ENCODE results near the gene PROK1. TPM values are rescaled to one million over a fixed set of nuclear protein-coding genes. Genes with fewer than 3 reads are reported as not detected.

PROK1 gene
- total and polyA plus RNA-seq, 9 donors = not detected

DNA sequence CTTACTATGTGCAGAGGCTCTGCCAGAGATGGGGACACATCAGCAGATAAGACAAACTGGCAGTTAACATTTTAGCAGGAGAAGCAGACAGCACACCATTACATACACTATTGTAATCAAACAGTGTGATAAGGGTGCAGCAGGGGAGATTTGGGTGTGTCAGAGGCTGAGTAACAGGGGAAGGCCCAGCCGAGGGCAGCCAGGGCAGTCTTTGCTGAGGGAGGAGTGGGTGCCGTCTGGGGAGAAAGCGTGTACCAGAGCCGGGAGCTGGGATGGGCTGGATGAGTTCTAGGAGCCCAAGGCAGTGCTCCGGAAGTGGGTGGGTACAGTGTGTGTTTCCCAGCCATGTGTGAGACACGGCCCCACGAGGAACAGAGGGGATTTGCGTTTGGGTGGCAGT lies 36.8 kb downstream of the PROK1 start:
- WGBS (ENCODE audit: insufficient coverage) = 43% methylated on average over 5 of the region's 8 CpGs

DNA sequence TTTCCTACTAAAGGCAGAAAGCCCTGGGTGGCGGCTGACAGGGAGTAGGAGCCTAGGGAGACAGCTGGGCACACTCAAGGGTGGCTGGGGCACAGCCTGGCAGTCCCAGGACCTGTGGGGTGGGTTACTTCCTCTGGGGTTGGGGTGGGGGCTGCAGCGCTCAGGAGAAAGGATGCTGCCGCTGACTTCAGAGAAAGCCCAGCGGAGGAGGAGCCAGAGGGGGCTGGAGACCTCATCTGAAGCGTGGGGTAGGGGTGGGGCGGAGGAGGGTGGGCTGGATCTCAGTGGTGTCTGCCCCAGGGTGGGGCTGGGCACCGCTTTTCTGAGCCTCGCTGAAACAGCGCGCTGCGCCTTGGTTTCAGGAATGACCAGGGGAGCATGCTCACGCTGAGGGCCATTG lies 37.2 kb downstream of the PROK1 start:
- H3K4me3 ChIP-seq (ENCODE audit: low read length) = no peak overlapping the region
- H3K9me3 ChIP-seq (replicated peaks; ENCODE audit: control insufficient read depth, low read depth, low read length) = no peaks in the 10 kb centered on the region
- H3K27me3 ChIP-seq (ENCODE audit: control insufficient read depth, insufficient read depth, low read length) = peaks cover 2% of the 10 kb centered on the region
- no peak overlapping the region for H3K27ac ChIP-seq (ENCODE audit: low read length)
- no peaks in the 10 kb centered on the region for H3K36me3 ChIP-seq (ENCODE audit: control insufficient read depth, insufficient read depth, low read length)
- no peaks in the 10 kb centered on the region for H3K4me1 ChIP-seq (ENCODE audit: control insufficient read depth, insufficient read depth, low read length)
- 55% methylated on average over 12 of the region's 12 CpGs for WGBS (ENCODE audit: insufficient coverage)
- DNase-seq = no peak

More for the DNA sequence above, 36.8 kb downstream of the PROK1 start:
- no peaks in the 10 kb centered on the region for H3K4me1 ChIP-seq (ENCODE audit: control insufficient read depth, insufficient read depth, low read length)
- no peak overlapping the region for H3K27ac ChIP-seq (ENCODE audit: low read length)
- H3K4me3 ChIP-seq (ENCODE audit: low read length) = no peak overlapping the region
- no peak for DNase-seq
- H3K36me3 ChIP-seq (ENCODE audit: control insufficient read depth, insufficient read depth, low read length) = no peaks in the 10 kb centered on the region
- peaks cover 6% of the 10 kb centered on the region for H3K27me3 ChIP-seq (ENCODE audit: control insufficient read depth, insufficient read depth, low read length)
- H3K9me3 ChIP-seq (replicated peaks; ENCODE audit: control insufficient read depth, low read depth, low read length) = no peaks in the 10 kb centered on the region

DNA sequence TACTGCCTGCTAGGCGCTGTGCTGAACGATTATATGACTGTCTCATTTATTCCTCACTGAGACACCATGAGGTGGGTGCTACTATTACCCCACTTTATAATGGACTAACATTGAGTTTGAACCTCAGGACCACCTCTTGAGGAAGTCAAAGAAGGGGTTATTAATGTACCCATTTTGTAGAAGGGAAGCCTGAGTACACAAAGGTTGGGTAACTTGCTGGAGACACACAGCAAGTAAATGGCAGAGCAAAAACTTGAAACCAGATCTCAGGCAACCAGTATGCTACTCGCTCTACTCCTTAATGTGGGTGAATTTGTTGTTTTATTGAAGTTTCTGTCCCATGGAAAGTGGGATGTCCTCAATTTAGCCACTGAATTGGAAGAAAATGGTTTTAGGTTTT lies 37.9 kb downstream of the PROK1 start:
- H3K27ac ChIP-seq (ENCODE audit: low read length) = no peak overlapping the region
- no peaks in the 10 kb centered on the region for H3K27me3 ChIP-seq (ENCODE audit: control insufficient read depth, insufficient read depth, low read length)
- no peaks in the 10 kb centered on the region for H3K4me1 ChIP-seq (ENCODE audit: control insufficient read depth, insufficient read depth, low read length)
- no peak for DNase-seq
- H3K36me3 ChIP-seq (ENCODE audit: control insufficient read depth, insufficient read depth, low read length) = no peaks in the 10 kb centered on the region
- H3K9me3 ChIP-seq (replicated peaks; ENCODE audit: control insufficient read depth, low read depth, low read length) = no peaks in the 10 kb centered on the region
- no CpG with 5 or more reads among the region's 3 CpGs for WGBS (ENCODE audit: insufficient coverage)
- no peak overlapping the region for H3K4me3 ChIP-seq (ENCODE audit: low read length)

DNA sequence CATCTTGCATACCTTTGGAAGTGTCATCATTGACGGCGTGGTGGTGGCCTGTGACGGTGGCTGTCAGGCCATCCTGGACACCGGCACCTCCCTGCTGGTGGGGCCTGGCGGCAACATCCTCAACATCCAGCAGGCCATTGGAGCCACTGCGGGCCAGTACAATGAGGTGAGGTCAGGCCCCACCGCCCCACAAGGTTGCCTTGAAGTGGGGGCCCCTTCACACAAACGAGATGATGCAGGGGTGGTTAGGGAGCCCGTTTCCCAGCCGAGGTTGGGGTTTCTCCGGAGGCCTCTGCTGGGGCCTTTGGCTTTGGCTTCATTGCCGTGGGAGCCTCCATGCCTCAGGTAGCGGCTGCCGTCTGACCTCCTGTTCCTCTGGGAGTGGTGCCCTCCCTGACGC lies 38.5 kb downstream of the PROK1 start:
- no peaks in the 10 kb centered on the region for H3K27me3 ChIP-seq (ENCODE audit: control insufficient read depth, insufficient read depth, low read length)
- H3K4me3 ChIP-seq (ENCODE audit: low read length) = no peak overlapping the region
- H3K36me3 ChIP-seq (ENCODE audit: control insufficient read depth, insufficient read depth, low read length) = no peaks in the 10 kb centered on the region
- WGBS (ENCODE audit: insufficient coverage) = 88% methylated on average over 13 of the region's 15 CpGs
- H3K27ac ChIP-seq (ENCODE audit: low read length) = no peak overlapping the region
- no peaks in the 10 kb centered on the region for H3K4me1 ChIP-seq (ENCODE audit: control insufficient read depth, insufficient read depth, low read length)
- H3K9me3 ChIP-seq (replicated peaks; ENCODE audit: control insufficient read depth, low read depth, low read length) = no peaks in the 10 kb centered on the region
- no peak for DNase-seq

DNA sequence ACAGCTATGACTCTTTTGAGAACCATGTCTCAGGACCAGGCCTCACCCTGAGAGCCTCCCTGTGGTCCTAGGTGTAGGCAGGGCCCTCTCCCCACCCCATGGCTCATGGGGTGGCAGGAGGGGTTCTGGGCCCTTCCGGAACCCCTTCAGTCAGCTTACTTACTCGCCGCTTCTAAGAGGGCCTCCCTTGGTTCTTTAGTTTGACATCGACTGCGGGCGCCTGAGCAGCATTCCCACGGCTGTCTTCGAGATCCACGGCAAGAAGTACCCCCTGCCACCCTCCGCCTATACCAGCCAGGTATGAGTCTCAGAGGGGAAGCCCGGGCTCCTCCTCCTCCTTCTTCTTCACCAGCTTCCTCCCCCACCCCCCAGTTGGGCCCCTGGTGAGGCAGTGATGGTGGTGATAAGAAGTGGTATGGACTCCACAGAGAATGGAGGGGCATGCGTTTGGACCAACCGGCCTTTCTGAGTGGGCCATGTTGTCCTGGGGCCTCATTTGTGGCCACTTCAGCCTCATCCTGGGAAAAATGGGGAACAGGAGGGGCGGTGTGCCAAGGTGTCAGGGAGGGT lies 39.1 kb downstream of the PROK1 start:
- H3K4me3 ChIP-seq (ENCODE audit: low read length) = no peak overlapping the region
- no peak for DNase-seq
- H3K27me3 ChIP-seq (ENCODE audit: control insufficient read depth, insufficient read depth, low read length) = no peaks in the 10 kb centered on the region
- 77% methylated on average over 12 of the region's 14 CpGs for WGBS (ENCODE audit: insufficient coverage)
- H3K9me3 ChIP-seq (replicated peaks; ENCODE audit: control insufficient read depth, low read depth, low read length) = no peaks in the 10 kb centered on the region
- no peaks in the 10 kb centered on the region for H3K4me1 ChIP-seq (ENCODE audit: control insufficient read depth, insufficient read depth, low read length)
- no peak overlapping the region for H3K27ac ChIP-seq (ENCODE audit: low read length)
- H3K36me3 ChIP-seq (ENCODE audit: control insufficient read depth, insufficient read depth, low read length) = no peaks in the 10 kb centered on the region

DNA sequence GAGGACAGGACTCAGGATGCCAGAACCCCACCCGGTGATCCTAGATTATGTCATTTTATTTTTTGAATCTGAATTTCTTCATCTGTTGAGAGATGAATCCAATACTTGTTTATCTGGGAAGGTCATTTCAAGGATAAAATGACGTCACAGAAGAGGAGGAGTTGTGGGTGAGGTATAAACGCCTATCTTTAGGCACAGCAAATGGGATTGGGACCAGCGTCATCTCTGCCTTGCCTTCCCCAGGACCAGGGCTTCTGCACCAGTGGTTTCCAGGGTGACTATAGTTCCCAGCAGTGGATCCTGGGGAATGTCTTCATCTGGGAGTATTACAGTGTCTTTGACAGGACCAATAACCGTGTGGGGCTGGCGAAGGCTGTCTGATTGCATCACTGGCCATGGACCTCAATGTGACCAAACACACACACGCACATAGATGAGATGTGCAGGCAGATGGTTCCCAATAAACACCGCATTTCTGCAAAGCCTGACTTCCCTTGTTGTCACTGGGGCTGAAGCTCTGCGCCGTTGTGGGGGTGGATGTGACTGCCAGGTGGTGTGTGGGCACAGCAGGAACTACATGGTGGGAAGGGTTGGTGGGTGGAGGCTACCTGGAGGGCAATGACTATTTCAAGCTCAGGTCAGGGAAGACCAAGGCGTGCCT lies 40.0 kb downstream of the PROK1 start:
- no peak for DNase-seq
- H3K36me3 ChIP-seq (ENCODE audit: control insufficient read depth, insufficient read depth, low read length) = no peaks in the 10 kb centered on the region
- no peaks in the 10 kb centered on the region for H3K9me3 ChIP-seq (replicated peaks; ENCODE audit: control insufficient read depth, low read depth, low read length)
- H3K4me1 ChIP-seq (ENCODE audit: control insufficient read depth, insufficient read depth, low read length) = no peaks in the 10 kb centered on the region
- no peak overlapping the region for H3K4me3 ChIP-seq (ENCODE audit: low read length)
- WGBS (ENCODE audit: insufficient coverage) = 61% methylated on average over 11 of the region's 11 CpGs
- no peaks in the 10 kb centered on the region for H3K27me3 ChIP-seq (ENCODE audit: control insufficient read depth, insufficient read depth, low read length)
- H3K27ac ChIP-seq (ENCODE audit: low read length) = no peak overlapping the region

DNA sequence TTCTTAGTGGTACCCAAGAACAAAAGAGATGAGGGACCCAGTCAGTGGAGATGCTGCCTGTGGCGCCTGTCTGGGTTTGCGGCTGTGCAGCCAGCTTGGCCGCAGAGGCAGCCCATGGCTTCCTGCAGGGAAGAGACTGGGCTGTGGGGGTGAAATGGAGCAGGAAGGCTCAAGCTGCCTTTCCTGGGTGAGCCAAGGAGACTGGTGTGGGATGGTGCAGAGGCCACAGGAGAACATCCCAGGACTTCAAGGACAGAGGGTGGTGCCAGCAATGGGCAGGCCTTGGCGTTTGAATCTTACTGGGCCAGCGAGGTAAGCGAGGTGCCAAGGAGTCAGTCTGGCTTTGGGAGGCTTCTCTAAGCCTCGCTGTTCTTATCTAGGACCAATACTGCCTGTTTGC lies 41.6 kb downstream of the PROK1 start:
- H3K9me3 ChIP-seq (replicated peaks; ENCODE audit: control insufficient read depth, low read depth, low read length) = no peaks in the 10 kb centered on the region
- WGBS (ENCODE audit: insufficient coverage) = 73% methylated on average over 6 of the region's 7 CpGs
- H3K36me3 ChIP-seq (ENCODE audit: control insufficient read depth, insufficient read depth, low read length) = no peaks in the 10 kb centered on the region
- no peaks in the 10 kb centered on the region for H3K27me3 ChIP-seq (ENCODE audit: control insufficient read depth, insufficient read depth, low read length)
- H3K27ac ChIP-seq (ENCODE audit: low read length) = no peak overlapping the region
- H3K4me3 ChIP-seq (ENCODE audit: low read length) = no peak overlapping the region
- no peaks in the 10 kb centered on the region for H3K4me1 ChIP-seq (ENCODE audit: control insufficient read depth, insufficient read depth, low read length)
- DNase-seq = no peak

DNA sequence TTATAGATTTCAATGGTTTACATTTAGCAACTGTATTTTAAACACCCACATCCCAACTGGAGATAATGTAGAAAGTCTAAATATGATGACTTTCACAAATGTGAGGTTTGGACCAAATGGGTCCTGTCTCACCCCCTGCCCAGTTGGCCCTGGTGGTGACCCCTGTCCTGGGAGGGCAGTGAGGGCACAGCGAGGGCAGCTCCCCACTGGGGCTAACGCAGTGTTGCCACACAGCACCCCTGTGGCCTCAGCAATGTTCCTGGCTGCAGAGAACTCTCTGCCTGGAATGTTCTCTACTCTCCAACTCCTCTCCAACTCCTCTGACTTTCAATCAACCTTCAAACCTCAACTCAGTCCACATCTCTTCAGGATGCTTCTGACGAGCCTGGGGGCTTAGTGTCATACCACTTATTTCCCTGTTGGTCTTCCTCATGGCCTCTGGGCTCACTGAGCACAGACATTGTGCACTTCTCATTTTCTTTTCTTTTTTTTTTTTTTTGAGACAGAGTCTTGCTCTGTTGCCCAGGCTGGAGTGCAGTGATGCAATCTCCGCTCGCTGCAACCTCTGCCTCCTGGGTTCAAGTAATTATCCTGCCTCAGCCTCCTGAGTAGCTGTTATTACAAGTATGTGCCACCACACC lies 42.2 kb downstream of the PROK1 start:
- DNase-seq = no peak
- H3K9me3 ChIP-seq (replicated peaks; ENCODE audit: control insufficient read depth, low read depth, low read length) = no peaks in the 10 kb centered on the region
- H3K27ac ChIP-seq (ENCODE audit: low read length) = no peak overlapping the region
- H3K36me3 ChIP-seq (ENCODE audit: control insufficient read depth, insufficient read depth, low read length) = no peaks in the 10 kb centered on the region
- WGBS (ENCODE audit: insufficient coverage) = 38% methylated on average over 1 of the region's 5 CpGs
- no peak overlapping the region for H3K4me3 ChIP-seq (ENCODE audit: low read length)
- no peaks in the 10 kb centered on the region for H3K4me1 ChIP-seq (ENCODE audit: control insufficient read depth, insufficient read depth, low read length)
- no peaks in the 10 kb centered on the region for H3K27me3 ChIP-seq (ENCODE audit: control insufficient read depth, insufficient read depth, low read length)

DNA sequence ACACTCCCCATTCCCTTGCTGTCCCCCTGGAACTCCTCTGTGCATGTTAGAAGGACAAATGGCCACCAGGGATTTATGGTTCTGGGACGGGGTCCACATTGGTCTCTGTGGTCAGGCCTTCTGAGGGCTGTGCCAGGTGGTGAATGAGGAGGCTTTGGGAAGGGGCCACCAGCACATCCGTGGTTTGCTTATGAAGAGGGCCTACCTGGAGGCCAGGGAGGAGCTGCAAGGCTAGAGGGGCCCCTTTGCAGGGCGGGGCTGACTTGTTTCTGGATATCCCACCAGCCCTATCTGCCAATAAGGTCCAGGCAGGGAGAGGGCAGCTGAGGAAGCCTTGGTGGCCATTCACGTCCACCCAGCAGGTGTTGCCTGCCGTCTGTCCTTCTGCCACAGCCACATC lies 43.1 kb downstream of the PROK1 start:
- no peak overlapping the region for H3K4me3 ChIP-seq (ENCODE audit: low read length)
- 54% methylated on average over 4 of the region's 5 CpGs for WGBS (ENCODE audit: insufficient coverage)

DNA sequence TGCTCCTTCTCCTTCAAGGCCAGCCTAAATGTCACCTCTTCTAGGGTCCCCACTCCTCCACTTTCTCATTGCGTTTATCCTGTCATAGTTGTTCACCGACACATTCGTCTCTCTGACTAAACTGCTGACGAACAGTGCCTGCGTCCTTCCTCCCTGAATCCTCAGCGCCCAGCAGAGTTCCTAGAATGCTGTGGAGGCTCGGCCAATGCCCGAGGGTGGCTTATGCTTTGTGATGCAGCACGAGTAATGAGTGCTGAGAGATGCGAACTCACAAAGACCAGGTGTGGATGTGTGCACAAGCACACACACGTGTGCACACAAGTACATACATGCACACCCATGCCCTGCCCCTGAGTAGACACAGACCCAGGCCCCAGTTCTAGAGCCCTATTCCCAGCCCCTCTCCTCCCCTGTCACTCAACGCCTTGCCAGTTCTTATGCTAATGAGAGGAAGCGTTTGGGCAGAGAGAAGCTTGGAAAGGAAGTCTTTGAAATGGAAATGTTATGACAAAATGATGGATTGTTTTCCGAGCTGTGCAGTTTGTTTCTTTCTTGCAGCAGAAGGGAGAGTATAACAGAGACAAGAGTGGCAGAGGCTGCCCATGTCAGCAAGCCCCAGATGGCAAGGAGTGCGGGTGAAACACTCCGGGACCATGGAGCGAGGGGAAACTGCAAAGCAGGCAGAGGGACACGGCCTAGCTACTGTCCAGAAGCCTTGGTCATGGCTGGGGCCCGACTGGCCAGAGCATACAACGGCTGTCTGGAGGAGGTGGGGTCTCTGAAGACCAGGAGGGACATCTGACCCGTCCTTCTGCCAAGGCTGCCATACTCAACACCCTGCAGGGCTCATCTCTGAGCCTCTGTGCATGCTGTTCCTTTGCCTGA lies 43.8 kb downstream of the PROK1 start:
- Histone ChIP-seq H3K36me3 (ENCODE audit: control insufficient read depth, insufficient read depth, low read length) (no peaks in the 10 kb centered on the region), H3K4me3 (ENCODE audit: low read length) (no peak overlapping the region), H3K27ac (ENCODE audit: low read length) (no peak overlapping the region), H3K27me3 (ENCODE audit: control insufficient read depth, insufficient read depth, low read length) (no peaks in the 10 kb centered on the region), H3K4me1 (ENCODE audit: control insufficient read depth, insufficient read depth, low read length) (no peaks in the 10 kb centered on the region), H3K9me3 (replicated peaks; ENCODE audit: control insufficient read depth, low read depth, low read length) (no peaks in the 10 kb centered on the region)
- 57% methylated on average over 10 of the region's 21 CpGs for WGBS (ENCODE audit: insufficient coverage)
- DNase-seq = no peak

More for the DNA sequence above, 43.1 kb downstream of the PROK1 start:
- no peak for DNase-seq
- Histone ChIP-seq H3K4me1 (ENCODE audit: control insufficient read depth, insufficient read depth, low read length) (no peaks in the 10 kb centered on the region), H3K27me3 (ENCODE audit: control insufficient read depth, insufficient read depth, low read length) (no peaks in the 10 kb centered on the region), H3K36me3 (ENCODE audit: control insufficient read depth, insufficient read depth, low read length) (no peaks in the 10 kb centered on the region), H3K9me3 (replicated peaks; ENCODE audit: control insufficient read depth, low read depth, low read length) (no peaks in the 10 kb centered on the region), H3K27ac (ENCODE audit: low read length) (no peak overlapping the region)
